ENCODE measurements around the gene SNAPC2. TPM values are rescaled to one million over a fixed set of nuclear protein-coding genes. Genes with fewer than 3 reads are reported as not detected.

SNAPC2 gene
- total and polyA plus RNA-seq, 12 donors, result 8.2 to 38.2 (median 20.9) TPM

GRCh38 chr19:7965921-7966665 is 46.0 kb downstream of the SNAPC2 start:
- H3K27ac ChIP-seq, result no peak overlapping the region
- WGBS, 4 donors, result 85 to 91% (median 90%) methylated on average over 12 of the region's 12 CpGs
- no peak for TF ChIP-seq POLR2A (IDR thresholded peaks at IDR 0.05)
- TF ChIP-seq, protein P1, sequence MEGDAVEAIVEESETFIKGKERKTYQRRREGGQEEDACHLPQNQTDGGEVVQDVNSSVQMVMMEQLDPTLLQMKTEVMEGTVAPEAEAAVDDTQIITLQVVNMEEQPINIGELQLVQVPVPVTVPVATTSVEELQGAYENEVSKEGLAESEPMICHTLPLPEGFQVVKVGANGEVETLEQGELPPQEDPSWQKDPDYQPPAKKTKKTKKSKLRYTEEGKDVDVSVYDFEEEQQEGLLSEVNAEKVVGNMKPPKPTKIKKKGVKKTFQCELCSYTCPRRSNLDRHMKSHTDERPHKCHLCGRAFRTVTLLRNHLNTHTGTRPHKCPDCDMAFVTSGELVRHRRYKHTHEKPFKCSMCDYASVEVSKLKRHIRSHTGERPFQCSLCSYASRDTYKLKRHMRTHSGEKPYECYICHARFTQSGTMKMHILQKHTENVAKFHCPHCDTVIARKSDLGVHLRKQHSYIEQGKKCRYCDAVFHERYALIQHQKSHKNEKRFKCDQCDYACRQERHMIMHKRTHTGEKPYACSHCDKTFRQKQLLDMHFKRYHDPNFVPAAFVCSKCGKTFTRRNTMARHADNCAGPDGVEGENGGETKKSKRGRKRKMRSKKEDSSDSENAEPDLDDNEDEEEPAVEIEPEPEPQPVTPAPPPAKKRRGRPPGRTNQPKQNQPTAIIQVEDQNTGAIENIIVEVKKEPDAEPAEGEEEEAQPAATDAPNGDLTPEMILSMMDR (IDR thresholded peaks at IDR 0.05), result no peak
- H3K4me3 ChIP-seq, result no peak overlapping the region
- H3K4me1 ChIP-seq (replicated peaks in 1 of 2), result no peaks in the 10 kb centered on the region
- H3K36me3 ChIP-seq (replicated peaks in 1 of 2), result peaks cover 0 to 85% of the 10 kb centered on the region in 2 donors
- intact Hi-C loops (cut with DNase I), result no loop called here
- DNase-seq, result no peak
- no peaks in the 10 kb centered on the region for H3K27me3 ChIP-seq
- H3K9me3 ChIP-seq (replicated peaks in 1 of 3), result no peaks in the 10 kb centered on the region

- Histone ChIP-seq H3K27ac (no peak overlapping the region), H3K4me1 (replicated peaks in 1 of 2) (no peaks in the 10 kb centered on the region), H3K4me3 (no peak overlapping the region), H3K27me3 (no peaks in the 10 kb centered on the region), H3K9me3 (replicated peaks in 1 of 3) (no peaks in the 10 kb centered on the region), H3K36me3 (replicated peaks in 1 of 2) (peaks cover 0 to 73% of the 10 kb centered on the region in 2 donors)
- TF ChIP-seq POLR2A (IDR thresholded peaks at IDR 0.05), result no peak
- TF ChIP-seq, protein P1 (IDR thresholded peaks at IDR 0.05), result no peak
- no peak for DNase-seq
- intact Hi-C loops (cut with DNase I), result no loop called here
- WGBS, 4 donors, result 89 to 98% (median 92%) methylated on average over 8 to 15 of the region's 15 CpGs
Measured at GRCh38 chr19:7968008-7968795, 48.1 kb downstream of the SNAPC2 start.

DNA sequence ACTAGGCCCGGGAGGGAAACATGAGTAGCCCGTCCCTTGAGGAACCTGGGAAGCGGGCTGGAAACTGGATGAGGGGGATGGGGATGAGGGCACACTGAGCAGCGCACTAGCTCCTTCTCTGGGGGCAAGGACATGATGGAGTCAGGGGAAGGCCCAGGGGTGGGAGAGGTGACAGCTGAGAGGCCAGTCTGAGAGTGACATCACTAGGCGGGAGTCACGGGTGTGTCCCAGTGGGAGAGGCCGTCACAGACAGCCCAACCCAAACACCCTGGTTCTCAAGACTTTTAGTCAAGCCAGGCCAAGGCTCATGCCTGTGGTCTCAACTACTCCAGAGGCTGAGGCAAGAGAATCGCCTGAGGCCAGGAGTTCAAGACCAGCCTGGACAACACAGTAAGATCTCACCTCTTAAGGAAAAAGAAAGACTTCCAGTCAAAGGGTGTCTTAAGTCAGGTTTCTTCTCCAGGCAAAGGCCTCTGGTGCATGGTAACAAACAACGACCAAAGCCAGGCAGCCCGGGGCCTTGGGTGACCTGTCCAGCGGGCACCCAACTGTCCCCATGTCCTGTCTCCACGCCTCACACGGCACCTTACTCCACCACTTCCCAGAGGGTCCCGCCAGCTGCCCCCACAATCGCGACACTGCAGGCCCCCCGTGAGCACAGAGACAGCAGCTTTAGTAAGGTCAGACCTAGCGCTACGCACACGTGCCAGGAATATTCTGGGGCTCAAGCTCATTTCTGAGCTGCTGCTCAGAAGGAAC is 48.8 kb downstream of the SNAPC2 start:
- Histone ChIP-seq H3K27ac (no peak overlapping the region), H3K9me3 (replicated peaks in 1 of 3) (no peaks in the 10 kb centered on the region), H3K36me3 (replicated peaks in 1 of 2) (peaks cover 0 to 73% of the 10 kb centered on the region in 2 donors), H3K27me3 (no peaks in the 10 kb centered on the region), H3K4me1 (replicated peaks in 1 of 2) (no peaks in the 10 kb centered on the region), H3K4me3 (no peak overlapping the region)
- TF ChIP-seq, protein P1 (IDR thresholded peaks at IDR 0.05), result no peak
- TF ChIP-seq POLR2A (IDR thresholded peaks at IDR 0.05), result no peak
- intact Hi-C loops (cut with DNase I), result no loop called here
- DNase-seq, result no peak
- 88 to 94% (median 91%) methylated on average over 18 to 20 of the region's 20 CpGs for WGBS, 4 donors

- Histone ChIP-seq H3K9me3 (replicated peaks in 1 of 3) (no peaks in the 10 kb centered on the region), H3K27me3 (no peaks in the 10 kb centered on the region), H3K36me3 (replicated peaks in 1 of 2) (peaks cover 0 to 76% of the 10 kb centered on the region in 2 donors), H3K27ac (no peak overlapping the region), H3K4me3 (no peak overlapping the region), H3K4me1 (replicated peaks in 1 of 2) (no peaks in the 10 kb centered on the region)
- WGBS, 4 donors, result 90 to 94% (median 93%) methylated on average over 11 of the region's 11 CpGs
- TF ChIP-seq, protein P1 (IDR thresholded peaks at IDR 0.05), result no peak
- TF ChIP-seq POLR2A (IDR thresholded peaks at IDR 0.05), result no peak
- DNase-seq, result no peak
- intact Hi-C loops (cut with DNase I), result no loop called here
Measured at GRCh38 chr19:7969555-7969939, 49.4 kb downstream of the SNAPC2 start.

Measured in adrenal gland (tissue), 12 donors.